PC-9 (cell line): ENCODE measurements around the gene SUSD2. TPM values are rescaled to one million over a fixed set of nuclear protein-coding genes. Genes with fewer than 3 reads are reported as not detected.

Source experiments
- BruUV-seq: library from RNA; stranded (reverse); fragments of 400-500 nt; replicated peaks from 2 replicates; lab custom pipeline; 2021; lab: Mats Ljungman, UMichigan
- CTCF ChIA-PET: fragments of 300-600 bp; sonication (Branson Sonifier 250); formaldehyde crosslinking; loops from one replicate; lab custom pipeline; 2022; ENCODE audit warnings: antibody characterized with exemption; lab: Charles Lee
- POLR2A ChIA-PET: fragments of 300-600 bp; sonication (Branson Sonifier 250); formaldehyde crosslinking; loops from one replicate; lab custom pipeline; 2022; ENCODE audit warnings: antibody characterized with exemption; ENCODE audit not compliant: unreplicated experiment; lab: Charles Lee
- DNase-seq, 2 experiments: peaks; one replicate each; pipeline versions ENCODE4 v3.0.0 to v3.0.0-alpha.2; 2015 to 2022; ENCODE audit warnings: mixed read lengths in 1 of 2
- H2AFZ ChIP-seq: fragments of 200-600 bp; sonication (generic); 2 replicates; pipeline ENCODE4 v1.8.1; 2017; ENCODE audit warnings: antibody characterized with exemption
- H3F3A ChIP-seq: fragments of 200-600 bp; sonication (generic); 2 replicates; pipeline ENCODE4 v1.8.1; 2017; ENCODE audit warnings: antibody characterized with exemption, mild to moderate bottlenecking, low read depth; ENCODE audit not compliant: insufficient read depth
- H3K27ac ChIP-seq: fragments of 200-600 bp; sonication (generic); 2 replicates; pipeline ENCODE4 v1.6.1; 2016; ENCODE audit warnings: mixed run types
- H3K27me3 ChIP-seq: fragments of 200-600 bp; sonication (generic); 2 replicates; pipeline ENCODE4 v1.6.1; 2016; ENCODE audit warnings: low read depth, mixed run types; ENCODE audit not compliant: insufficient read depth
- H3K36me3 ChIP-seq: fragments of 200-600 bp; sonication (generic); 2 replicates; pipeline ENCODE4 v1.6.1; 2016; ENCODE audit warnings: low read depth, mixed run types
- H3K4me1 ChIP-seq: fragments of 200-600 bp; sonication (generic); replicated peaks from 2 replicates; pipeline ENCODE4 v1.6.1; 2016; ENCODE audit warnings: mixed run types; ENCODE audit not compliant: insufficient read depth
- H3K4me2 ChIP-seq: fragments of 200-600 bp; sonication (generic); 2 replicates; pipeline ENCODE4 v1.6.1; 2017; ENCODE audit warnings: mixed run types
- H3K4me3 ChIP-seq: fragments of 200-600 bp; sonication (generic); 2 replicates; pipeline ENCODE4 v1.6.1; 2016; ENCODE audit warnings: mixed run types
- H3K79me2 ChIP-seq: fragments of 200-600 bp; sonication (generic); 2 replicates; pipeline ENCODE4 v1.6.1; 2017; ENCODE audit warnings: low read depth, mixed run types
- H3K9me2 ChIP-seq: fragments of 200-600 bp; sonication (generic); 2 replicates; pipeline ENCODE4 v1.8.1; 2017; ENCODE audit warnings: mild to moderate bottlenecking; ENCODE audit not compliant: insufficient read depth
- H3K9me3 ChIP-seq: fragments of 200-600 bp; sonication (generic); 2 replicates; pipeline ENCODE4 v1.8.1; 2016; ENCODE audit warnings: low read depth; ENCODE audit not compliant: insufficient read depth
- H4K20me1 ChIP-seq: fragments of 200-600 bp; sonication (generic); 2 replicates; pipeline ENCODE4 v1.8.1; 2017; ENCODE audit not compliant: insufficient read depth
- EZH2 ChIP-seq: fragments of 200-600 bp; sonication (generic); IDR thresholded peaks from 2 replicates; pipeline ENCODE4 v1.8.0; 2017; ENCODE audit warnings: antibody characterized with exemption, low read depth
- intact Hi-C: fragments of 100-400 bp; cut with micrococcal nuclease; formaldehyde crosslinking; loops from one replicate; pipeline ENCODE4 v1.10.0; 2022; ENCODE audit not compliant: unreplicated experiment
- total RNA-seq: library from RNA; stranded (reverse); gene quantifications from 2 replicates; pipeline ENCODE4 v1.2.3, GENCODE V29; 2021
- TF ChIP-seq, protein P1 (sequence below): fragments of 200-600 bp; sonication (generic); conservative IDR thresholded peaks from 2 replicates; pipeline ENCODE4 v1.6.1; 2017; ENCODE audit warnings: mixed run types, antibody characterized with exemption, mild to moderate bottlenecking, moderate library complexity

SUSD2 gene
- total RNA-seq, 1 experiment from 2014 or later = 5.5 TPM

DNA sequence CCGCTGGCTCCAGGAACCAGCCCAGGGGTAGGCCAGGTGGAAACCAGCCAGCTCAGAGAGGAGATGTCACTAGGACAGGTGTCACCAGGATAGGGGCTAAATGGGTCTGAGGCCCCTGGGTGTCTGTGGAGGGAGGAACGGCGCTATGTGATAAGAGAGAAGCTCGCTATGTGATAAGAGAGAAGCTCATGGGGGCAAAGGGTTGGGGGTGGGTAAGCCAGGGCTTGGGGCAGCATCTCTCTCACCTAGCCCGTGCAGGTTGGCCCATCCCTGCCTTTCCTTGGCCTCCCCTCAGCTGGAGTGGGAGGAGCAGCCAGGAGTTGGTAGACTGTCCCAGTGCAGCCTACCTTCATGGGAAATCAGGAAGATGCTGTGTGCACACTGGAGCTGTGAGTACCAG is 26.5 kb upstream of the SUSD2 start:
- CTCF ChIA-PET = interaction anchor here (0.7 kb wide), 1 partner anchor 16 kb away, joined by 14 read pairs; no protein-coding TSS in a partner anchor
- BruUV-seq = no TSS peak
- H3K9me3 ChIP-seq = no peaks in the 10 kb centered on the region
- no peaks in the 10 kb centered on the region for H3K9me2 ChIP-seq
- POLR2A ChIA-PET = no interaction called here
- no peaks in the 10 kb centered on the region for H3K79me2 ChIP-seq
- no peak overlapping the region for H2AFZ ChIP-seq
- TF ChIP-seq, protein P1, sequence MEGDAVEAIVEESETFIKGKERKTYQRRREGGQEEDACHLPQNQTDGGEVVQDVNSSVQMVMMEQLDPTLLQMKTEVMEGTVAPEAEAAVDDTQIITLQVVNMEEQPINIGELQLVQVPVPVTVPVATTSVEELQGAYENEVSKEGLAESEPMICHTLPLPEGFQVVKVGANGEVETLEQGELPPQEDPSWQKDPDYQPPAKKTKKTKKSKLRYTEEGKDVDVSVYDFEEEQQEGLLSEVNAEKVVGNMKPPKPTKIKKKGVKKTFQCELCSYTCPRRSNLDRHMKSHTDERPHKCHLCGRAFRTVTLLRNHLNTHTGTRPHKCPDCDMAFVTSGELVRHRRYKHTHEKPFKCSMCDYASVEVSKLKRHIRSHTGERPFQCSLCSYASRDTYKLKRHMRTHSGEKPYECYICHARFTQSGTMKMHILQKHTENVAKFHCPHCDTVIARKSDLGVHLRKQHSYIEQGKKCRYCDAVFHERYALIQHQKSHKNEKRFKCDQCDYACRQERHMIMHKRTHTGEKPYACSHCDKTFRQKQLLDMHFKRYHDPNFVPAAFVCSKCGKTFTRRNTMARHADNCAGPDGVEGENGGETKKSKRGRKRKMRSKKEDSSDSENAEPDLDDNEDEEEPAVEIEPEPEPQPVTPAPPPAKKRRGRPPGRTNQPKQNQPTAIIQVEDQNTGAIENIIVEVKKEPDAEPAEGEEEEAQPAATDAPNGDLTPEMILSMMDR = no peak
- TF ChIP-seq EZH2 = no peak
- intact Hi-C loops = no loop called here
- peaks cover 14% of the 10 kb centered on the region for H3K4me1 ChIP-seq
- no peaks in the 10 kb centered on the region for H3K27me3 ChIP-seq
- H3F3A ChIP-seq = peaks cover 7% of the 10 kb centered on the region; the same call in 1 of the 2 replicates
- no peak overlapping the region for H3K4me3 ChIP-seq
- no peak overlapping the region for H3K27ac ChIP-seq
- H4K20me1 ChIP-seq = no peaks in the 10 kb centered on the region
- no peak for DNase-seq
- no peak overlapping the region for H3K4me2 ChIP-seq
- no peaks in the 10 kb centered on the region for H3K36me3 ChIP-seq

DNA sequence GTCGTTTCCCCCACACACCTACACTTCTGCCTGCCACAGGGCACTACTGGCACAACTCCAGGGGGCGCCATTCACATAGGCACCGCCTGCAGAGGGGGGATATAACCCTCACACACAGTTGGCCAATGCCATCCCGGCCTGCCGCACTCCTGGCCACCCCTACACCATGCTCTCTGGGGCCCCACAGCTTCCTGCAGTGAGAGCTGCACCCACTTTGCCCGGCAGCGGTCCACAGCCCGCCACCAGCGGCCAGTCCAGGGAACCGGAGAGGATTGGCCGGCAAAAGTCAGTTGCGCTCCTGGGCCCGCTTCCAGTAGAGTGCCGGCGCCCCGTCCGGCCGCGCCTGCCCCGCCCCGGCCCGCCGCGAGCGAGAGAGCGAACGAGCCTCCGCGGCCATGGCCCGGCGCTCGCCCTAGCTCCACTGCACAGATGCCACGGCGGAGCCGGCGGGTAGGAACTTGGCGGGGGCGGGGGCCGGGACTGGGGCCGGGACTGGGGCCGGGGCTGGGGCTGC is 25.6 kb upstream of the SUSD2 start:
- POLR2A ChIA-PET = interaction anchor here (0.6 to 1.0 kb wide), 2 partner anchors 12 to 247 kb away, joined by 3 to 17 read pairs; no protein-coding TSS in a partner anchor
- intact Hi-C loops = no loop called here
- TF ChIP-seq EZH2 = no peak
- TF ChIP-seq, protein P1 = peak; percentile 58
- CTCF ChIA-PET = interaction anchor here (0.7 kb wide), 1 partner anchor 63 kb away, joined by 3 read pairs; no protein-coding TSS in a partner anchor
- Histone ChIP-seq H3K36me3 (no peaks in the 10 kb centered on the region), H3K9me2 (no peaks in the 10 kb centered on the region), H3K27me3 (no peaks in the 10 kb centered on the region), H2AFZ (no peak overlapping the region), H3F3A (peaks cover 7% of the 10 kb centered on the region; the same call in 1 of the 2 replicates), H3K4me2 (peak overlapping the region; percentile 90), H3K9me3 (no peaks in the 10 kb centered on the region), H3K79me2 (no peaks in the 10 kb centered on the region), H3K4me3 (peak overlapping the region; percentile 76), H4K20me1 (no peaks in the 10 kb centered on the region), H3K27ac (no peak overlapping the region), H3K4me1 (peaks cover 14% of the 10 kb centered on the region)
- BruUV-seq = no TSS peak
- peak in 1 of 2 experiments; percentile 54 for DNase-seq

DNA sequence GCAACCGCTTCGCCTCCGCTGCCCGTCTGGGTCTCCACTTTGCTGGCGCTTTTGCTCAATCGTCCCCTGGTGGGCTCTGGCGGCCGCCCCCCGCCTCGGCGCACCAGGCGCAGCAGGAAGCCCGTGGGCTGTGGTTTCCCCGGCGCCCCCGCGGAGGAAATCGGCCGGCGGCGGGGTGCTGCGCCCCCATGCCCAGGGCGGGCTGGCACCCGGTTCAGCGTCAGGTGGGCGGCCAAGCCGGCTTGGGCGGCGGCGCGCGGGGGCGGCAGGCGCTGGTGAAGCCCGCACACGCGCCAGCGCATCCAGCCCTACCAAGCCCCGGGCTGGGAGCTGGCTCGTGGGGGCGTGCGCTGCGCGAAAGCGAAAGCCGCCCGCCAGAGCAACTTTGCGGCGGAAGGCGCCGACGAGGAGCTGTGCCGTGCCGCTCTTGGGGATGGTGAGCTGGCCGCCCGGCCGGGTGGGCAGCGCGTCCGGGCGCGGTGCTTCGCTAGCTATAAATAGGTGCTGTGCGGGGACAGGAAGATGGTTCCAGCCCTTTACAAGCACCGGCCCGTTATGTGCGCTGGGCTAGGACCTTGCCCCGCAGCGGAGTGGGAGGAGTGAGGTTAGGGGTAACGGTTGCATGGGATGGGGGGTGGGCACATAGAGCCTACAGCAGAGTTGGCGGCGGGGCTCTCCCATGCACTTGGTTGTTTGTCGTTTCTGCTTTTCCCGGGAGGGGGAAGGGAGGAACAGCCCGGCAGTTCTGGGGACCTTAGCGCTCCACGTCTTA is 25.0 kb upstream of the SUSD2 start:
- Histone ChIP-seq H4K20me1 (no peaks in the 10 kb centered on the region), H3K27me3 (no peaks in the 10 kb centered on the region), H3K4me1 (peaks cover 14% of the 10 kb centered on the region), H3K4me2 (peak overlapping the region; percentile 90), H3F3A (peaks cover 7% of the 10 kb centered on the region; the same call in 1 of the 2 replicates), H2AFZ (peak overlapping the region; percentile 73), H3K36me3 (no peaks in the 10 kb centered on the region), H3K27ac (no peak overlapping the region), H3K9me3 (no peaks in the 10 kb centered on the region), H3K9me2 (no peaks in the 10 kb centered on the region), H3K4me3 (peak overlapping the region; percentile 76), H3K79me2 (no peaks in the 10 kb centered on the region)
- POLR2A ChIA-PET = interaction anchor here (1.0 kb wide), 1 partner anchor 11 kb away, joined by 17 read pairs; no protein-coding TSS in a partner anchor
- no peak for TF ChIP-seq EZH2
- TF ChIP-seq, protein P1 = no peak
- intact Hi-C loops = no loop called here
- peak in 1 of 2 experiments; percentile 5 for DNase-seq
- CTCF ChIA-PET = interaction anchor here (0.7 to 1.3 kb wide), 4 partner anchors 14 to 324 kb away, joined by 3 to 4 read pairs (median 4); no protein-coding TSS in a partner anchor
- no TSS peak for BruUV-seq
